Vagina (tissue), 2 donors: ENCODE results near the gene AQP11.
A peak's percentile ranks its signal among the peaks of the same experiment; 100 is the strongest.

Experiments used
- POLR2A ChIP-seq, 2 donors: fragments of 450-650 bp; IDR thresholded peaks; one replicate each; pipeline ENCODE4 v1.6.1; 2017; ENCODE audit warnings: antibody characterized with exemption in 2 of 2, mild to moderate bottlenecking in 2 of 2, moderate library complexity in 2 of 2
- POLR2AphosphoS5 ChIP-seq, 2 donors: sonication (generic); formaldehyde crosslinking; IDR thresholded peaks; one replicate each; pipeline ENCODE4 v1.9.0; 2017; ENCODE audit warnings: antibody characterized with exemption in 2 of 2, mild to moderate bottlenecking in 2 of 2, low read depth in 1 of 2; ENCODE audit not compliant: insufficient read depth in 1 of 2
- TF ChIP-seq, protein P1 (sequence below), 3 experiments: fragments of 450-650 bp in 2 of 3; fragments of 200-600 bp in 1 of 3; sonication (generic) in 1 of 3; IDR thresholded peaks; one replicate each; pipeline ENCODE4 v1.5.1; 2017 to 2019; ENCODE audit warnings: antibody characterized with exemption in 3 of 3, mild to moderate bottlenecking in 2 of 3, moderate library complexity in 2 of 3

DNA sequence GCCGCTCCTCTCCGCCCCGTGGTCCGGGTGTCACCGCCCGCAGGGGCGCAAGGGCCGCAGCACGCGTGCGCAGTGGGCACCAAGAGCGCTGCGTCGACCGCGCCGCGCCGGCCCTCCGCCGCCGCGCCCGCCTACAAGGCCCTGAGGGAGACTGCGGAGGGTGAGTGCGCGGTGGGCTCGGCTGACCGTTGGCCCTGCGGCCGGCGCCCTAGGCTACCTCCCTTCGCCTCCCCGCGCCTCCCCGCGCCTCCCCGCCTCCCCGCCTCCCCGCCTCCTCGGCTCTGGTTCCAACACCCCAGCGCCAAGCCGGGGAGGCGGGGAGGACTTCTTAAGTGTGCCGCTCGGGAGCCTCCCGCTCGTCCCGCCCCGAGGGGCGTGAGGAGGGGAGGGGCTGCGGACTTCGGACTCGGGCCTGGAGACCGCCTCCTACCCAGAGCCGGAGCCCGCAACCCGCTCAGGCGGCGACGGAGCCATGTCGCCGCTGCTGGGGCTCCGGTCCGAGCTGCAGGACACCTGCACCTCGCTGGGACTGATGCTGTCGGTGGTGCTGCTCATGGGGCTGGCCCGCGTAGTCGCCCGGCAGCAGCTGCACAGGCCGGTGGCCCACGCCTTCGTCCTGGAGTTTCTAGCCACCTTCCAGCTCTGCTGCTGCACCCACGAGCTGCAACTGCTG lies at the start of gene AQP11:
- TF ChIP-seq, protein P1, sequence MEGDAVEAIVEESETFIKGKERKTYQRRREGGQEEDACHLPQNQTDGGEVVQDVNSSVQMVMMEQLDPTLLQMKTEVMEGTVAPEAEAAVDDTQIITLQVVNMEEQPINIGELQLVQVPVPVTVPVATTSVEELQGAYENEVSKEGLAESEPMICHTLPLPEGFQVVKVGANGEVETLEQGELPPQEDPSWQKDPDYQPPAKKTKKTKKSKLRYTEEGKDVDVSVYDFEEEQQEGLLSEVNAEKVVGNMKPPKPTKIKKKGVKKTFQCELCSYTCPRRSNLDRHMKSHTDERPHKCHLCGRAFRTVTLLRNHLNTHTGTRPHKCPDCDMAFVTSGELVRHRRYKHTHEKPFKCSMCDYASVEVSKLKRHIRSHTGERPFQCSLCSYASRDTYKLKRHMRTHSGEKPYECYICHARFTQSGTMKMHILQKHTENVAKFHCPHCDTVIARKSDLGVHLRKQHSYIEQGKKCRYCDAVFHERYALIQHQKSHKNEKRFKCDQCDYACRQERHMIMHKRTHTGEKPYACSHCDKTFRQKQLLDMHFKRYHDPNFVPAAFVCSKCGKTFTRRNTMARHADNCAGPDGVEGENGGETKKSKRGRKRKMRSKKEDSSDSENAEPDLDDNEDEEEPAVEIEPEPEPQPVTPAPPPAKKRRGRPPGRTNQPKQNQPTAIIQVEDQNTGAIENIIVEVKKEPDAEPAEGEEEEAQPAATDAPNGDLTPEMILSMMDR (IDR thresholded peaks at IDR 0.05): no peak
- TF ChIP-seq POLR2AphosphoS5 (IDR thresholded peaks at IDR 0.05; ENCODE audit: insufficient read depth in 1 of 2, low read depth in 1 of 2): peak in 1 of 2 donors; percentile 57
- no peak for TF ChIP-seq POLR2A (IDR thresholded peaks at IDR 0.05)
